SU-DHL-6 (cell line): ENCODE measurements around the gene KY.

Source experiments
- CTCF ChIP-seq: fragments of 200-600 bp; sonication (generic); IDR thresholded peaks from one replicate; pipeline ENCODE4 v1.5.1; 2017; ENCODE audit warnings: antibody characterized with exemption, mild to moderate bottlenecking, low read length, moderate library complexity; ENCODE audit not compliant: insufficient read depth, poor library complexity, severe bottlenecking
- EZH2phosphoT487 ChIP-seq: fragments of 200-600 bp; sonication (generic), shearing (Covaris generic); conservative IDR thresholded peaks from 2 replicates; pipeline ENCODE4 v1.6.1; 2018; ENCODE audit warnings: mild to moderate bottlenecking, antibody characterized with exemption, low read length, moderate library complexity, mixed read lengths

- TF ChIP-seq CTCF (no peak), EZH2phosphoT487 (no peak)
These were observed 15.2 kb upstream of the KY start for GRCh38 chr3:134666052-134666451.
